DLD1 (cell line): ENCODE results near the gene EMID1.

Experiments
- in situ Hi-C: cut with HindIII; loops from 2 replicates; pipeline ENCODE4 v1.10.0; 2017; ENCODE audit warnings: low sequenced_read_pairs

EMID1 gene

DNA sequence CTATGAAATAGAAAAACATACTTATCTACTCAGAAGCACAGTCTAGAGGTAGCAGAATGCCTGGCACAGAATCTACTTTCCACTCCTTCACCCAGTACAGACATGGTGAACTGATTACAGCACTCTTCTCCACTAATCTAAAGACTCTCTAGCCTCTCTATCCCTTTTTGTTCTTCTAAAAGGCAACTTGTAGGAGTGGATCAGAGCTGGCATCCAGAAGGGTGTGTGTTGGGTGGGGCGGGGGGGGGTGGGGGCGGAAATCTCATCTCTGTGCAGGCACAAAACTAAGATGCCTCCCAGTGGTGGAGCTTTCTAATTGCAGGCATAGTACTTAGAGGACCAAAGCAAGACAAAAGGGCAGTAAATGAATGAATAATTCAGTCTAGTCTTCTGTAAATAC is 11.5 kb upstream of the EMID1 start:
- in situ Hi-C loops: no loop called here

- in situ Hi-C loops: no loop called here
These were observed 10.4 kb upstream of the EMID1 start for GRCh38 chr22:29195118-29195963.

- in situ Hi-C loops: no loop called here
These were observed 9.6 kb upstream of the EMID1 start for GRCh38 chr22:29195964-29196666.

- in situ Hi-C loops: no loop called here
These were observed 8.6 kb upstream of the EMID1 start for GRCh38 chr22:29197096-29197495.

DNA sequence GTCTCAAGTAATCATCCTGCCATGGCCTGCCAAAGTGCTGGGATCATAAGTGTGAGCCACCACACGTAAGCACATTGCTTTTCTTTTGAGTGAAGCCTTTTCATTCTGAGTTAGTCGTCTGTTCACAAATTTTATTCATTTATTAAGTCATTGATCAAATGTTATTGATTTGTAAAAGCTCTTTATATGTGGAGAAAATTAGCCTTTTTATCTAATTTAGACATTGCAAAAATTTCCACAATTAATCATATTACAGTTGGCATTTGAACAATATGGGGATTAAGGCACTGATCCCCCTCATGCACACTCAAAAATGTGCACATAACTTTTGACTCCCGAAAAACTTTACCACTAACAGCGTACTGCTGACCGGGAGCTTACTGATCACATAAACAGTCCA is 7.5 kb upstream of the EMID1 start:
- in situ Hi-C loops: no loop called here

DNA sequence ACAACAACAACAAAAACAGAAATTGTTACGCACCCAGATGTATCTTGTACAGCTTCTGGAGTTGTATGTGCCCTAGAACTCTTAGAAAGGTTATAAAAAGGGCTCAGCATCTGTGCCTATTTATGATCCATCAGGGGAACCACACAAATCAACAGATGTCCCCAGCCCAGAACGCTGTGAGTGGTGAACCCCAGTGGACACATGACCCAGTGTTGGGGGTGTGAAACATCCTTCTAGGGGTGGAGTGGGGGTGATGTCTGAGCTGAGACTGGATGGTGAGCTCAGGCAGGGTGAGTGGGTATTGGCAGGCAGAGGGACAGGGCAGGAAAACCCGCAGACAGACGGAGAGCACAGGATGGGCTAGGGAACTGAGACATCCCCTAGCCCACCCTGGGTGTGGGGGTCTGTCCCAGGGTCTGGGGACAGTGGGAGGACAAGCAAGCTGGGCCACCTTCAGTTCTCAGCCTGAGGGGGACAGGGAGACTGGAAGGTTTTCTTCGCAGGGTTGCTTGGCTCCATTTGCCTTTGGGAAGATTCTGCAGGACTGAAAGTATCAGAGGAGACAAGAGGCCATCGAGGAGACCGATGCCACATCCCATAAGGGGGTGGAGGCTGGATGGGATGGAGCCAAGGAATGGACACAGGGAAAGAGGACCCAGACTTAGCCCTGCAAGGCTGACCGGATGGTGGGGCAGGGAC is 5.8 kb upstream of the EMID1 start:
- in situ Hi-C loops: no loop called here

- in situ Hi-C loops: no loop called here
These were observed 4.8 kb upstream of the EMID1 start for GRCh38 chr22:29200901-29201300.

- in situ Hi-C loops: no loop called here
These were observed 3.9 kb upstream of the EMID1 start for GRCh38 chr22:29201782-29202181.

- in situ Hi-C loops: no loop called here
These were observed 3.2 kb upstream of the EMID1 start for GRCh38 chr22:29202212-29203192.

GRCh38 chr22:29203488-29204454 is 1.9 kb upstream of the EMID1 start:
- in situ Hi-C loops: no loop called here

DNA sequence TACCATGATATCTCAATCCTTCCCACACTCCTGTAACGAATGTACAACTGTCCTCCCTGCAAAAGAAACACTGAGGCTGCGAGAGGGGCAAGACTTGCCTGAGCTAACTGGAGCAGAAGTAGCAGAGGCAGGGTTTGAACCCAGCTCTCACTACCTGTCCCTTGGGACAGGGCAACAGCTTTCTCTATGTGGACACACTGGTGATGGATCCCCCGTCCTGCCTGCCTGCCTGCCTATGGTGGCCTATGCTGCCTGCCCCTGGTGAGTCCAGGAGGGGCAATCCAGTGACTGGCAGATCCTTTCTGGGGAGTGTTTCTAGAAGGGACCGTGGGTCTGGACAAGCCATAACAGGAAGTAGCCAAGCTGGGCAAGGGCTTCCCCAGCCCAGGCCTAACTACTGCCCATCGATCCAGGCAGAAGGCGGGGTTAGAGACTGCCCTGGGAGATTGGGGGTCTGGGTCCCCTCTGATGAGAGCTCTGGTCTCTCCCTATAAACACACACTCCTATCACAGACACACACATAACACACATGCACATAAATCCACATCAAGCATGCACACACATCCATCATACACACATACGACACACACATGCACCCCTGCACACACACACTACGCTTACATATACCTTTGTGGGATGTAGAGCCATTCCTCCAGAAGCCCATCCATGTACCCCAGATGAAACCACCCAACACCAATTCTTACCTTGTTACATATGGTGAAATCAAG is 1.1 kb upstream of the EMID1 start:
- in situ Hi-C loops: no loop called here

- in situ Hi-C loops: no loop called here
These were observed 473 bp upstream of the EMID1 start for GRCh38 chr22:29205252-29205593.

GRCh38 chr22:29206372-29207242 is 911 bp downstream of the EMID1 start:
- in situ Hi-C loops: no loop called here

GRCh38 chr22:29207243-29207550 is 1.5 kb downstream of the EMID1 start:
- in situ Hi-C loops: no loop called here

GRCh38 chr22:29207562-29208501 is 2.1 kb downstream of the EMID1 start:
- in situ Hi-C loops: no loop called here

DNA sequence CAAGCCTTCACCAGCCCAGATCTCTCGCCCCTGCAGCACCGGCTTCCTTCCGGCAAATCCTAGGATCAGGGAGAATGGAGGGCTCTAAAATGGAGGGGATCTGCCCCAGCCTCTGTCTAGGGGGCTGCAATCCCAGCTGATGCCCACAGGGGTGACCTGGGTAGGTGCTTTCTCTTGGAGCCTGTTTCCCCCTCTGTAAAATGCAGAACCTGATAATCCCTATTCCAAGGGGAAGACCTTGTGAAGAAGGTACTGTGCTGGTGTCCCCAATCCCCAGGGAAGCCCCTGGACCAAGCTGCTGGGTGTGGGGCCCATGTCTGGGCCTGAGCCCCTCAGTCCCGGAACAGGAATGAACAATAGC is 2.8 kb downstream of the EMID1 start:
- in situ Hi-C loops: no loop called here
